HEK293 (cell line): Measurements from ENCODE around the gene DCP1B.

Experiments
- CTCF ChIA-PET: fragments of 350-600 bp; formaldehyde crosslinking; extraction: SDS; loops from one replicate; lab custom pipeline; 2021; ENCODE audit warnings: antibody characterized with exemption; lab: Yijun Ruan, JAX
- POLR2A ChIA-PET: fragments of 300-600 bp; formaldehyde crosslinking; extraction: SDS; loops from one replicate; lab custom pipeline; 2020; ENCODE audit warnings: antibody characterized with exemption, inconsistent platforms; lab: Yijun Ruan, JAX
- H3K27ac ChIP-seq: fragments of 200-500 bp; sonication (Bioruptor generic); 2 replicates; pipeline ENCODE4 v1.5.1; 2014; ENCODE audit warnings: low read depth, low read length, control low read depth, inconsistent platforms; ENCODE audit errors: extremely low read depth
- H3K36me3 ChIP-seq, 2 experiments: fragments of 200-500 bp in 1 of 2; sonication (Bioruptor generic) in 1 of 2; 1 replicate in 1 of 2; 2 replicates in 1 of 2; pipeline ENCODE4 v1.5.1; 2014 to 2017; ENCODE audit warnings: inconsistent platforms in 2 of 2, low read length in 2 of 2; ENCODE audit not compliant: control insufficient read depth in 2 of 2, insufficient read depth in 1 of 2
- H3K4me1 ChIP-seq: fragments of 200-500 bp; sonication (Bioruptor generic); 2 replicates; pipeline ENCODE4 v1.5.1; 2014; ENCODE audit warnings: mild to moderate bottlenecking, low read length, inconsistent platforms; ENCODE audit not compliant: control insufficient read depth, insufficient read depth
- H3K4me3 ChIP-seq: 2 replicates; pipeline ENCODE4 v1.5.1; 2011; ENCODE audit warnings: low read depth, mild to moderate bottlenecking, control low read depth, low read length, moderate library complexity
- H3K9me3 ChIP-seq: fragments of 200-500 bp; sonication (Bioruptor generic); 2 replicates; pipeline ENCODE4 v1.5.1; 2014; ENCODE audit warnings: low read depth, low read length, inconsistent platforms; ENCODE audit not compliant: control insufficient read depth, insufficient read depth
- EGR2 ChIP-seq: fragments of 450-650 bp; formaldehyde crosslinking; IDR thresholded peaks from 2 replicates; pipeline ENCODE4 v1.5.1; 2016; ENCODE audit warnings: low read depth, missing biosample characterization, missing genetic modification characterization
- GFI1B ChIP-seq: fragments of 450-650 bp; formaldehyde crosslinking; IDR thresholded peaks from 2 replicates; pipeline ENCODE4 v1.5.1; 2016; ENCODE audit warnings: missing biosample characterization, missing genetic modification characterization
- GLIS2 ChIP-seq: fragments of 450-650 bp; formaldehyde crosslinking; IDR thresholded peaks from 2 replicates; pipeline ENCODE4 v1.5.1; 2016; ENCODE audit warnings: missing biosample characterization, missing genetic modification characterization
- KLF8 ChIP-seq: fragments of 450-650 bp; formaldehyde crosslinking; IDR thresholded peaks from 2 replicates; pipeline ENCODE4 v1.5.1; 2016; ENCODE audit warnings: missing biosample characterization, missing genetic modification characterization
- RBAK ChIP-seq: fragments of 450-650 bp; formaldehyde crosslinking; IDR thresholded peaks from 2 replicates; pipeline ENCODE4 v1.5.1; 2016; ENCODE audit warnings: missing biosample characterization, missing genetic modification characterization
- REPIN1 ChIP-seq: fragments of 450-650 bp; formaldehyde crosslinking; IDR thresholded peaks from 2 replicates; pipeline ENCODE4 v1.5.1; 2017; ENCODE audit warnings: missing biosample characterization, missing genetic modification characterization, low read depth
- SCRT2 ChIP-seq: fragments of 450-650 bp; formaldehyde crosslinking; IDR thresholded peaks from 2 replicates; pipeline ENCODE4 v1.5.1; 2016; ENCODE audit warnings: missing biosample characterization, missing genetic modification characterization
- SP7 ChIP-seq: fragments of 450-650 bp; formaldehyde crosslinking; IDR thresholded peaks from 2 replicates; pipeline ENCODE4 v1.5.1; 2016; ENCODE audit warnings: missing biosample characterization, missing genetic modification characterization
- YY1 ChIP-seq: fragments of 450-650 bp; formaldehyde crosslinking; IDR thresholded peaks from 2 replicates; pipeline ENCODE4 v1.5.1; 2018; ENCODE audit warnings: missing biosample characterization, missing genetic modification characterization
- ZBTB21 ChIP-seq: fragments of 450-650 bp; formaldehyde crosslinking; IDR thresholded peaks from 2 replicates; pipeline ENCODE4 v1.5.1; 2017; ENCODE audit warnings: missing biosample characterization, missing genetic modification characterization
- ZBTB8A ChIP-seq: fragments of 450-650 bp; formaldehyde crosslinking; IDR thresholded peaks from 2 replicates; pipeline ENCODE4 v1.5.1; 2016; ENCODE audit warnings: missing biosample characterization, missing genetic modification characterization
- ZFHX2 ChIP-seq: fragments of 450-650 bp; formaldehyde crosslinking; conservative IDR thresholded peaks from 2 replicates; pipeline ENCODE4 v1.5.1; 2016; ENCODE audit warnings: missing biosample characterization, missing genetic modification characterization
- ZNF114 ChIP-seq: fragments of 450-650 bp; formaldehyde crosslinking; IDR thresholded peaks from 2 replicates; pipeline ENCODE4 v1.5.0; 2017; ENCODE audit warnings: missing biosample characterization, missing genetic modification characterization
- ZNF248 ChIP-seq: fragments of 450-650 bp; formaldehyde crosslinking; IDR thresholded peaks from 2 replicates; pipeline ENCODE4 v1.5.1; 2017; ENCODE audit warnings: missing biosample characterization, missing genetic modification characterization
- ZNF366 ChIP-seq: fragments of 450-650 bp; formaldehyde crosslinking; conservative IDR thresholded peaks from 2 replicates; pipeline ENCODE4 v1.5.1; 2016; ENCODE audit warnings: missing biosample characterization, missing genetic modification characterization
- ZNF555 ChIP-seq: fragments of 450-650 bp; formaldehyde crosslinking; conservative IDR thresholded peaks from 2 replicates; pipeline ENCODE4 v1.5.1; 2017; ENCODE audit warnings: missing biosample characterization, mild to moderate bottlenecking, missing genetic modification characterization, inconsistent platforms
- ZNF560 ChIP-seq: fragments of 450-650 bp; formaldehyde crosslinking; IDR thresholded peaks from 2 replicates; pipeline ENCODE4 v1.5.1; 2017; ENCODE audit warnings: missing biosample characterization, missing genetic modification characterization, borderline replicate concordance
- ZNF571 ChIP-seq: fragments of 450-650 bp; formaldehyde crosslinking; IDR thresholded peaks from 2 replicates; pipeline ENCODE4 v1.5.0; 2017; ENCODE audit warnings: missing biosample characterization, missing genetic modification characterization
- ZNF664 ChIP-seq: fragments of 450-650 bp; formaldehyde crosslinking; IDR thresholded peaks from 2 replicates; pipeline ENCODE4 v1.5.1; 2016; ENCODE audit warnings: missing biosample characterization, missing genetic modification characterization
- ZNF785 ChIP-seq: fragments of 450-650 bp; formaldehyde crosslinking; IDR thresholded peaks from 2 replicates; pipeline ENCODE4 v1.5.1; 2016; ENCODE audit warnings: missing biosample characterization, missing genetic modification characterization
- ZNF837 ChIP-seq: fragments of 450-650 bp; formaldehyde crosslinking; IDR thresholded peaks from 2 replicates; pipeline ENCODE4 v1.5.1; 2016; ENCODE audit warnings: missing biosample characterization, missing genetic modification characterization
- TF ChIP-seq, protein P1 (sequence below): fragments of 450-650 bp; formaldehyde crosslinking; IDR thresholded peaks from 2 replicates; pipeline ENCODE4 v1.5.1; 2016; ENCODE audit warnings: missing biosample characterization, missing genetic modification characterization
- TF ChIP-seq, protein P2 (sequence below): fragments of 450-650 bp; formaldehyde crosslinking; IDR thresholded peaks from 2 replicates; pipeline ENCODE4 v1.5.1; 2016; ENCODE audit warnings: missing biosample characterization, missing genetic modification characterization
- TF ChIP-seq, protein P3 (sequence below): fragments of 450-650 bp; formaldehyde crosslinking; IDR thresholded peaks from 2 replicates; pipeline ENCODE4 v1.5.1; 2016; ENCODE audit warnings: missing biosample characterization, missing genetic modification characterization

DCP1B gene

GRCh38 chr12:1995205-1995896, 8.9 kb downstream of the DCP1B start:
- H3K36me3 ChIP-seq = peaks cover 21 to 44% of the 10 kb centered on the region in 2 experiments; a peak in 2 of 3 replicates
- no peak overlapping the region for H3K27ac ChIP-seq
- H3K4me1 ChIP-seq = 0 out of 2 replicates have a peak, but pooled peaks cover 6% of the 10 kb centered on the region
- POLR2A ChIA-PET = interaction anchor here (0.9 kb wide), 1 partner anchor 629 kb away, joined by 3 read pairs; no protein-coding TSS in a partner anchor
- CTCF ChIA-PET = interaction anchor here (0.6 kb wide), 1 partner anchor 1117 kb away, joined by 3 read pairs; no protein-coding TSS in a partner anchor
- no peaks in the 10 kb centered on the region for H3K9me3 ChIP-seq
- TF ChIP-seq ZNF114 (tag by site-specific recombination) (no peak), REPIN1 (tag by site-specific recombination) (no peak), GLIS2 (tag by site-specific recombination) (no peak), ZNF555 (tag by site-specific recombination) (no peak), RBAK (tag by site-specific recombination) (no peak), SCRT2 (tag by site-specific recombination) (no peak), ZBTB8A (tag by site-specific recombination) (no peak), ZNF248 (no peak), SP7 (tag by site-specific recombination) (no peak), ZNF571 (no peak), GFI1B (tag by site-specific recombination) (no peak), ZNF366 (tag by site-specific recombination) (0 out of 2 replicates have a peak, but pooled peaks have one; percentile 14), ZFHX2 (tag by site-specific recombination) (0 out of 2 replicates have a peak, but pooled peaks have one; percentile 18)
- TF ChIP-seq, protein P1, sequence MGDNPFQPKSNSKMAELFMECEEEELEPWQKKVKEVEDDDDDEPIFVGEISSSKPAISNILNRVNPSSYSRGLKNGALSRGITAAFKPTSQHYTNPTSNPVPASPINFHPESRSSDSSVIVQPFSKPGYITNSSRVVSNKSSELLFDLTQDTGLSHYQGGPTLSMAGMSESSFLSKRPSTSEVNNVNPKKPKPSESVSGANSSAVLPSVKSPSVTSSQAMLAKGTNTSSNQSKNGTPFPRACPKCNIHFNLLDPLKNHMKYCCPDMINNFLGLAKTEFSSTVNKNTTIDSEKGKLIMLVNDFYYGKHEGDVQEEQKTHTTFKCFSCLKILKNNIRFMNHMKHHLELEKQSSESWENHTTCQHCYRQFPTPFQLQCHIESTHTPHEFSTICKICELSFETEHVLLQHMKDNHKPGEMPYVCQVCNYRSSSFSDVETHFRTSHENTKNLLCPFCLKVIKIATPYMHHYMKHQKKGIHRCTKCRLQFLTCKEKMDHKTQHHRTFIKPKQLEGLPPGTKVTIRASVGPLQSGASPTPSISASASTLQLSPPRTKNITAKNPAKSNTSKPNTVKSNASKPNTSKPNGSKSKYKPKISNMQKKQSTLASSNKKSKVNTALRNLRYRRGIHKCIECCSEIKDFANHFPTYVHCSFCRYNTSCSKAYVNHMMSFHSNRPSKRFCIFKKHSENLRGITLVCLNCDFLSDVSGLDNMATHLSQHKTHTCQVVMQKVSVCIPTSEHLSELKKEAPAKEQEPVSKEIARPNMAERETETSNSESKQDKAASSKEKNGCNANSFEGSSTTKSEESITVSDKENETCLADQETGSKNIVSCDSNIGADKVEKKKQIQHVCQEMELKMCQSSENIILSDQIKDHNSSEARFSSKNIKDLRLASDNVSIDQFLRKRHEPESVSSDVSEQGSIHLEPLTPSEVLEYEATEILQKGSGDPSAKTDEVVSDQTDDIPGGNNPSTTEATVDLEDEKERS = no peak
- TF ChIP-seq, protein P2, sequence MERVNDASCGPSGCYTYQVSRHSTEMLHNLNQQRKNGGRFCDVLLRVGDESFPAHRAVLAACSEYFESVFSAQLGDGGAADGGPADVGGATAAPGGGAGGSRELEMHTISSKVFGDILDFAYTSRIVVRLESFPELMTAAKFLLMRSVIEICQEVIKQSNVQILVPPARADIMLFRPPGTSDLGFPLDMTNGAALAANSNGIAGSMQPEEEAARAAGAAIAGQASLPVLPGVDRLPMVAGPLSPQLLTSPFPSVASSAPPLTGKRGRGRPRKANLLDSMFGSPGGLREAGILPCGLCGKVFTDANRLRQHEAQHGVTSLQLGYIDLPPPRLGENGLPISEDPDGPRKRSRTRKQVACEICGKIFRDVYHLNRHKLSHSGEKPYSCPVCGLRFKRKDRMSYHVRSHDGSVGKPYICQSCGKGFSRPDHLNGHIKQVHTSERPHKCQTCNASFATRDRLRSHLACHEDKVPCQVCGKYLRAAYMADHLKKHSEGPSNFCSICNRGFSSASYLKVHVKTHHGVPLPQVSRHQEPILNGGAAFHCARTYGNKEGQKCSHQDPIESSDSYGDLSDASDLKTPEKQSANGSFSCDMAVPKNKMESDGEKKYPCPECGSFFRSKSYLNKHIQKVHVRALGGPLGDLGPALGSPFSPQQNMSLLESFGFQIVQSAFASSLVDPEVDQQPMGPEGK (tag by site-specific recombination) = no peak
- H3K4me3 ChIP-seq = no peak overlapping the region

DNA sequence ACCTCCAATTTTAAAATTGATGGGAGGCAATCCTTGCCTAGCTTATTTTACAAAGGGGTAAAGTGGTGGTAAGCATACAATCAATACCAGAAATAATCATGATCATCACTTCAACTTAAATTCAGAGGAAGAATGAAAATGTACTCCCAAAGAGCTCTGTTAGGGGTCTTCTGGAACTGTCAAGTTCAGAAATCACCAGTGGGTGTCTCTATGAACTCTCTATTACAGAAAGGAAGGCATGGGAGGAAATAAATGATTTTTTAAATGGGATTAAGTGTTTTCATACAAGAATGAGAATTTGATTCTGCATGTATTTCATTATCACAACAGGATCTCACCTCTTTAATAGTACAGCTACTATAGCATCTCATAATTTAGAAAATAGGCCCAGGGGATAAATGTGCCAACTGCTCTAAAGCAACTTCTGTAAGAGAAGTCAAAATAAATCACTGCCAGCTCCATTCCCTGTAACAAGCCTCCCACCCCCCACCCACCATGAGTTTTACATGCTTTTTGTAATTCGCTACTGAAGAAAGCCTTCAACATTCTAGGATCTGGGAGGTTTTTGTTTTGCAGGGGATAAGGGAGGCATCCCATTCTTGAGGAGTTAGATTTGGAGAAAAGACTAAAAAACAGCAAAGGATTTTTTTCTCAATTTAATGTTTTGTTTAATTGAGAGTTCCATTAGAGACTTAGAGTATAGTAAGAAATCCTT, 9.7 kb downstream of the DCP1B start:
- CTCF ChIA-PET = interaction anchor here (1.1 to 1.2 kb wide), 2 partner anchors 13 to 40 kb away, joined by 4 read pairs; no protein-coding TSS in a partner anchor
- no peak overlapping the region for H3K4me3 ChIP-seq
- no peak overlapping the region for H3K27ac ChIP-seq
- POLR2A ChIA-PET = no interaction called here
- peaks cover 26 to 47% of the 10 kb centered on the region in 2 experiments for H3K36me3 ChIP-seq
- 0 out of 2 replicates have a peak, but pooled peaks cover 6% of the 10 kb centered on the region for H3K4me1 ChIP-seq
- no peaks in the 10 kb centered on the region for H3K9me3 ChIP-seq
- TF ChIP-seq ZNF785 (tag by site-specific recombination) = no peak
- TF ChIP-seq ZNF366 (tag by site-specific recombination) = no peak
- 0 out of 2 replicates have a peak, but pooled peaks have one; percentile 23 for TF ChIP-seq ZNF664 (tag by site-specific recombination)
- no peak for TF ChIP-seq ZNF837 (tag by site-specific recombination)
- no peak for TF ChIP-seq ZNF560
- no peak for TF ChIP-seq YY1
- TF ChIP-seq, protein P3, sequence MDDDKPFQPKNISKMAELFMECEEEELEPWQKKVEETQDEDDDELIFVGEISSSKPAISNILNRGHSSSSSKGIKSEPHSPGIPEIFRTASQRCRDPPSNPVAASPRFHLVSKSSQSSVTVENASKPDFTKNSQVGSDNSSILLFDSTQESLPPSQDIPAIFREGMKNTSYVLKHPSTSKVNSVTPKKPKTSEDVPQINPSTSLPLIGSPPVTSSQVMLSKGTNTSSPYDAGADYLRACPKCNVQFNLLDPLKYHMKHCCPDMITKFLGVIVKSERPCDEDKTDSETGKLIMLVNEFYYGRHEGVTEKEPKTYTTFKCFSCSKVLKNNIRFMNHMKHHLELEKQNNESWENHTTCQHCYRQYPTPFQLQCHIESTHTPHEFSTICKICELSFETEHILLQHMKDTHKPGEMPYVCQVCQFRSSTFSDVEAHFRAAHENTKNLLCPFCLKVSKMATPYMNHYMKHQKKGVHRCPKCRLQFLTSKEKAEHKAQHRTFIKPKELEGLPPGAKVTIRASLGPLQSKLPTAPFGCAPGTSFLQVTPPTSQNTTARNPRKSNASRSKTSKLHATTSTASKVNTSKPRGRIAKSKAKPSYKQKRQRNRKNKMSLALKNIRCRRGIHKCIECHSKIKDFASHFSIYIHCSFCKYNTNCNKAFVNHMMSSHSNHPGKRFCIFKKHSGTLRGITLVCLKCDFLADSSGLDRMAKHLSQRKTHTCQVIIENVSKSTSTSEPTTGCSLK (tag by site-specific recombination) = no peak
- no peak for TF ChIP-seq KLF8
- TF ChIP-seq ZBTB21 (tag by site-specific recombination) = no peak
- TF ChIP-seq ZFHX2 (tag by site-specific recombination) = 0 out of 2 replicates have a peak, but pooled peaks have one; percentile 41
- peak; percentile 43; the same call in 1 of the 2 replicates for TF ChIP-seq EGR2
